ACC112 (cell line): Measurements from ENCODE around the gene RMDN2.
A peak's percentile ranks its signal among the peaks of the same experiment; 100 is the strongest.

ENCODE experiments used
- H2AFZ ChIP-seq: fragments of 200-600 bp; sonication (generic); one replicate; pipeline ENCODE4 v1.6.0; 2017; ENCODE audit warnings: antibody characterized with exemption, low read length; ENCODE audit not compliant: unreplicated experiment
- H3K27ac ChIP-seq: fragments of 200-600 bp; sonication (generic); 2 replicates; pipeline ENCODE4 v1.5.1; 2014; ENCODE audit warnings: low read depth, mild to moderate bottlenecking, antibody characterized with exemption, low read length, moderate library complexity
- H3K27me3 ChIP-seq: fragments of 200-600 bp; sonication (generic); 2 replicates; pipeline ENCODE4 v1.6.1; 2014; ENCODE audit warnings: mild to moderate bottlenecking, antibody characterized with exemption, low read length, moderate library complexity, mixed read lengths; ENCODE audit not compliant: insufficient read depth
- H3K36me3 ChIP-seq: fragments of 200-600 bp; sonication (generic); 2 replicates; pipeline ENCODE4 v1.6.1; 2016; ENCODE audit warnings: mild to moderate bottlenecking, antibody characterized with exemption, low read length, moderate library complexity, mixed read lengths; ENCODE audit not compliant: insufficient read depth
- H3K4me1 ChIP-seq: fragments of 200-600 bp; sonication (generic); one replicate; pipeline ENCODE4 v1.6.1; 2016; ENCODE audit warnings: low read length, mixed read lengths; ENCODE audit not compliant: insufficient read depth, unreplicated experiment, control insufficient read depth
- H3K4me3 ChIP-seq: fragments of 200-600 bp; sonication (generic); 2 replicates; pipeline ENCODE4 v1.5.1; 2014; ENCODE audit warnings: mild to moderate bottlenecking, low read depth, low read length
- H3K79me2 ChIP-seq: fragments of 200-600 bp; sonication (generic); one replicate; pipeline ENCODE4 v1.6.0; 2016; ENCODE audit warnings: low read length; ENCODE audit not compliant: control insufficient read depth, unreplicated experiment, insufficient read depth

RMDN2 gene

DNA sequence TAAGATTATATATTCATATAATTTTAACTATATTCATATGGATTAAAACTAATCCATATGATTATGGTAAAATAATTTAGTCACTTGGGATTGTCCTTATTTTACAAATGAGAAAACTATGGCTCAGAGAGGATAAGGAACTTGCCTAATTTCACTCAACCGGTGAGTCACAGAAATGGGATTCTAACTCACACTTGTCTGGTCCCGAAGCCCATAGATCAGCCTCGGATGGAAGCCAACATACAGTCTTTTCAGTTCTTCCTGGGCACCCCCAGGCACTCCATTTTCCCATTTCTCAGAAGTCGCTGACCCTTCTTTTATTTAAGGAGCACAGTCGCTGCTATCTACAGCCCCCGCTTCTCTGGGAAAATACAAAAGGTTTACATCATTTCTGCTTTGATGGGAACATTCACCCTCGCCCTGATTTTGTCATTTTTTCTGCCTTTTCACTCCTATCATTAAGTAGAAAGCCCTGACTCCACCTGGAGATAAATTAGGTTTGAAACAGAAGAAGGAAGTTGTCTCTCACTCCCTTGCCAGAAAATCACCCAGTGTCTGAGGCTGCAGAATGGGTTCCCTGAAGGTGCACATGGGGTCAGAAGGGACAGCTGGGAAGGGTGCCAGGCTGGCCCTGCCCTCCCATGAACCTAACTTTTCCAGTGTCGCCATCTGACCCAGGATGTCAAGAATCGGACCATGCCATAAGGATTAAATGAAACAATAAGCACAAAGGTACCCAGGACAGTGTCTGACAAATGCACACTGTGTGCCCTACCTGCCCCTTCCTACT is 114.2 kb downstream of the RMDN2 start:
- no peak overlapping the region for H2AFZ ChIP-seq
- H3K4me1 ChIP-seq = peaks cover 26% of the 10 kb centered on the region

DNA sequence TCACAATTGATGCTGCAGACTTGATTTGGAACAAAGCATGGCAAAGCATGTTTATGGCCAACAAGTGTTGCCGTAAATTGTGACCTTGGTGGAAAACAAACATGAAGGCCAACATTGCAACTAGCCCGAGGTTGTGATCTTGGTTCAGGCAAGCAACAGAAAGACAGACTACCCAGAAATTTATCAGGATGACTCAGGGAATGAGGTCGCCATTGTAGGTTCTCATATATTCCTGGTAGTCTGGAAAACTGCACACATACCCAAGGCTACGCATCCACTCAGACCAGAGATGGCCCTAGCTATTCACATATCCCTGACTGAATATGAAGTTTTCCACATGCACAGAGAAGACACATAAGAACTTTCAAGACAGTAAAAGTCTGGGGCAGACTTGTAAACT is 120.7 kb downstream of the RMDN2 start:
- H2AFZ ChIP-seq = no peak overlapping the region
- no peaks in the 10 kb centered on the region for H3K27me3 ChIP-seq
- no peaks in the 10 kb centered on the region for H3K79me2 ChIP-seq
- H3K36me3 ChIP-seq = no peaks in the 10 kb centered on the region
- H3K27ac ChIP-seq = no peak overlapping the region
- H3K4me1 ChIP-seq = no peaks in the 10 kb centered on the region
- no peak overlapping the region for H3K4me3 ChIP-seq

More for the DNA sequence above, 114.2 kb downstream of the RMDN2 start:
- Histone ChIP-seq H3K79me2 (no peaks in the 10 kb centered on the region), H3K27me3 (no peaks in the 10 kb centered on the region), H3K4me3 (no peak overlapping the region), H3K27ac (peak overlapping the region; percentile 50; the same call in 1 of the 2 replicates), H3K36me3 (no peaks in the 10 kb centered on the region)

DNA sequence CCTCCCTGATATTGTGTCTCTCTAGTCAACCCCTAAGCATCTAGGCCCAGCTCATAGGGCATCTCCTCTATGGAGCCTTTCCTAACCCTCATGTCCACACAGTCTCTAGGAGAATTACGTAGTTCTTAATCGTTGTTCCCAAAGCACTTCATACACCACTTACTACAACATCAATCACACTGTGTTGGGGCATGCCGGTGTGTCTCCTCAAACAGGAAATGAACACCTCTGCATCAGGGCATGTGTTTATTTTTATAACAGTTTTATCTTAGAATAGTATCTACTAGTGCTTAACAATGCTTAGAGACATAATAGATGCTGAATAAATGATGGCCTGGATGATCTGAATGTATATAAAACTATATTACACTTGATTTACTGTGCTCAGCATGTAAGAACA is 131.1 kb downstream of the RMDN2 start:
- Histone ChIP-seq H3K79me2 (no peaks in the 10 kb centered on the region), H2AFZ (no peak overlapping the region), H3K36me3 (no peaks in the 10 kb centered on the region), H3K4me1 (peaks cover 8% of the 10 kb centered on the region), H3K4me3 (no peak overlapping the region), H3K27ac (no peak overlapping the region), H3K27me3 (0 out of 2 replicates have a peak, but pooled peaks cover 9% of the 10 kb centered on the region)

DNA sequence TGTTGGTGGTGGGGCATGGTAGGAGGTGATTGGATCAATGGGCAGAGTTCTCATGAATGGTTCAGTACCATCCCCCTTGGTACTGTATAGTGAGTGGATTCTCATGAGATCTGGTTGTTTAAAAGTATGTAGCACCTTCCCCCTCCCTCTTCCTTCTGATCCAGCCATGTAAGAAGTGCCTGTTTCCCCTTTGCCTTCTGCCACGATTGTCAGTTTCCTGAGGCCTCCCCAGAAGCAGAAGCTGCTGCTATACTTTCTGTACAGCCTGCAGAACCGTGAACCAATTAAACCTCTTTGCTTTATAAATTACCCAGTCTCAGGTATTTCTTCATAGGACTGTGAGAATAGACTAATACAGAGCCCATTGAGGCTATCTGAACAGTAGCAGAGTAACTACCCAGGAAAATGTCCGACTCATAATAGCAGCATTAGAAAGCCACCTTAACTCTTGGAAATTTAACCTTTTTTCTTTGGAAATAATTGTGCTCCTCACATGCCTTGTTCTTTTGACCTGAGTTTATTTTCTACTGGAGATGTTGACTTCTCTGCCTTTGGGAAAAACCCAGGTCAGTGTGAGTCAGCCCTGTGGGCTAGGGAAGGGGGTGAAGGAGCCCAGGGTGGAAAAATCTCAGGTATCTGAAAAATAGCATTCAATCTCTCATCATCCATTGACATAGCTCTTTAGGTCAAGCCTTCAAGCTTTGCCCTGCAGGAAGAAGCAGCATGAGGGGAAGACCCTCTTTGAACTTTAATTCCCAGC is 132.7 kb downstream of the RMDN2 start:
- no peaks in the 10 kb centered on the region for H3K36me3 ChIP-seq
- no peak overlapping the region for H3K27ac ChIP-seq
- no peak overlapping the region for H3K4me3 ChIP-seq
- no peak overlapping the region for H2AFZ ChIP-seq
- H3K4me1 ChIP-seq = peaks cover 8% of the 10 kb centered on the region
- 0 out of 2 replicates have a peak, but pooled peaks cover under 1% of the 10 kb centered on the region for H3K27me3 ChIP-seq
- no peaks in the 10 kb centered on the region for H3K79me2 ChIP-seq

DNA sequence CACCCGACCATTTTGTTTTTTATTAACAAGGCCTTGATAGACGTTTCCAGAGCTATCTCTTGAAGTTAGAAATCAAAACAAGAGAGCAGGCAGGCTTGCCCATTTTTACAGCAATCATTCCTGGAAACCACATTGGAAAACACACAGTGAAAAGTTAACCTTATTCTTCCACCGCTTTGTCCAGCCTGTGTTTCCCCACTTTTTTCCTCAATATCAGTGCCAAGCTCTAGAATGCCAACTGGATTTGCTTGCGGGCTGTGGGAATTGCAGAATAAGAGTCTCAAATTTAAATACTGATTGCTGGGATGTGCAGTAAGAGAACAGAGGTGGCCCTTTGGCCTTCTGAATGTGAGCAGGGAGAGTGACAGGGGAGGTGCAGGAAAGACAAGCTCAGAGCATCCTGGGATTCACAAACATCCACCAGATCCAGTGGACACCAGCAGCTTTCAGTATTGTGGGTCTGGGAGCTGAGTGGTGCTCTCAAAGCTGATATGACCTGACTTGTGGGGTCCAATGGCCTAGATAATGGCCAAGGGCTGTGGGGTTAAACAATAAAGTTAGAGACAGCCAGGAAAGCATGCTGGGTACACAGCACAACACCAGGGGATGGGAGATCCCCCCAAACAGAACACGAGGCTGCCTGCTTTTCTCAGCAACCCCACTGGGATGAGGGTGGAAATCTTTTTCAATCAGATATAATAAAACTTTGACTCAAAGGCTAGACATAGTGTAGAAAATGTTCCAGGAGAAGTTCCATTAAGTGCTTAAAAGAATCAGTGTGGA is 135.3 kb downstream of the RMDN2 start:
- Histone ChIP-seq H3K4me3 (no peak overlapping the region), H3K79me2 (no peaks in the 10 kb centered on the region), H3K36me3 (peaks cover 4% of the 10 kb centered on the region; the same call in 1 of the 2 replicates), H3K27ac (no peak overlapping the region), H3K4me1 (peaks cover 10% of the 10 kb centered on the region), H2AFZ (no peak overlapping the region), H3K27me3 (no peaks in the 10 kb centered on the region)

DNA sequence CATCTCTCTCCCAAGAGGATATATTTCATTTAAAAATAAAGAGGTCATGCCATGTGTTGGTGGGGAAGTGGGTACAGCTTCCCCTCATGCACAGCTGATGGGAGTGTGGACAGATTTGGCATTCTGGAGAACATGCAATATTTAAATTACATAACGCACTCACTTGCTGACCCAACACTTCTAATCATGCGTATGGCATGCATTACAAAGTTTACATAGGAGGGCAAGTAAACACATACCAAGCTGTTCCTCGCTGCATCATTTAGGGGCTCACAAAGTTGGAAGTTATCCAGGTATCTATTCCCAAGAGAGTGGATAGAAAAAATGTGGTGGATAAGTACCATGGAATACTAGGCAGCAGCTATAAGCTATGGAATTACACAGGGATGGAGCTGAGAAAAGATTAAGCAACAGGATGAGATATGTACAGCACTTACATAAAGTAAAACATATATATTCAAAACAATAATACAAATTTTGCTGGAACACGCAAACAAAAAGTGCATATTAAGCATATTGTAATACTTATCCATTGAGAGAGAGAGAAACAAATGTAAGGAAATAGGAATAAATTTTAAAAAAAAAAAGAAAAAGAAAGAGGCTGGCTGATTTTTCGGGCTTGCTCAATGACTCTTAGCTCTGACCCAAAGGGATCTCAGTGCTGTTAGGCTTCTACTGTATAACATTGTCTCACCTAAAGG is 139.9 kb downstream of the RMDN2 start:
- Histone ChIP-seq H3K79me2 (no peaks in the 10 kb centered on the region), H3K4me3 (no peak overlapping the region), H3K4me1 (peaks cover 12% of the 10 kb centered on the region), H2AFZ (no peak overlapping the region), H3K27me3 (no peaks in the 10 kb centered on the region), H3K27ac (no peak overlapping the region), H3K36me3 (peaks cover 7% of the 10 kb centered on the region; the same call in 1 of the 2 replicates)

DNA sequence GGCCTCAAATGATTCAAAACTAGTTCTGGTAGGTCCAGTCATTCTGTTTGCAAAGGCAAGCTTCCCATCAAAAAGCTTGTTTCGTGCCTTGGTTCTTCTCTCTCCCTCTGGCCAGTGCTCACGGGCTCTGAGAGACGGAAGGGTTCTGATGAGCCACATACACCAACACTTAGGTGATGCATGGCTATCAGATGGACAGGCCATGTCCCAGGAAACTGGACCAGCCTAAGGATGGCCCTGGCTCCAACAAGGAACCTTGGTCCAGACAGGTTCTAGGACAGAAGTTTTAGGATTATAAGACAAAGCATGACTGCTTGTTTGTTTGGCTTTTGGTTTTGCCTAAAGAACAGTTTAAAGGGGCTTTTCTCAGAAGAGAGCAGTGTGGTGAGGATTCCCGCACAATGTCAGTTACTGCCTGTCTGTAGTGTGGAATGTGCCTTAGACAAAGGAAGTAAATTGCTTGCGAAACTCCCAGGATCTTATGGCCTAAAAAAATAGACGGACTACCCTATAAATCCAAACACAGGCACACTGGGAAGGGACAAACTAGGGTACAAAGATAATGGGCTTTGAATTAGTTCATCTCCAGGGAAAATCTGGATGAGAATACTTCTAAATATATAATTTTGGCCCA is 140.5 kb downstream of the RMDN2 start:
- Histone ChIP-seq H3K4me3 (no peak overlapping the region), H2AFZ (no peak overlapping the region), H3K27me3 (no peaks in the 10 kb centered on the region), H3K4me1 (peaks cover 12% of the 10 kb centered on the region), H3K36me3 (peaks cover 9% of the 10 kb centered on the region; the same call in 1 of the 2 replicates), H3K27ac (no peak overlapping the region), H3K79me2 (no peaks in the 10 kb centered on the region)

DNA sequence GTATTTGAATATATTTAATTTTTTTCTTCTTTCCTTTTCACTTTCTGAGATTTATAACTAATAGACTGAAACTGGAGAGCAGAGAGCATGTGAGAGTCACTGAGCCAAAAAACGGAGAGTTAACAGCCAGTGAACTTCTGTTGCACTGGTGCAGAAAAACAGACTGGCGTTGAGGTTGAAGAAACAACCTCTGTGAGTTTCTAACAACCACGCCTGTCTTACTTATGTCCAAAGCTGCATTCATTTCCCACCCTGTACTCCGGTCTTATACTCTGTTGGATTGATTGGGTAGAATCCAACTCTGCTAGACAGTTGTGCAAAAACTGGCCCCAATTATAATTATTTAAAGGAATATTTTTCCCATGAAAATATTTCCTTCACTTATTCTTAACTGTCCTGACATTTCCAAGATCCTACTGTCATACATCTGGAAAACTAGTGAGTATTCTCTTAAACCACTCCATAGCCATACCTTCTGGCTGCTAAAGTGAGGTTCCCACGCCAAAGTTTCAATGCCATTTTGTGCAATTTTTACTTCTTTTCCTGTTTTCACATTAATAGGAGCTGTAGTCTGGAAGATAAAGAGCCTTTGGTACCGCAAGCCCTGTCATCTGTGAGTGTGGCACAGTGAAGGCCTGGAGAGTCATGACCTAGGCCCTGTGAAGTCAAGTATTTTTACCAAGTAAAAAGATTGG is 141.5 kb downstream of the RMDN2 start:
- Histone ChIP-seq H3K79me2 (no peaks in the 10 kb centered on the region), H3K4me3 (no peak overlapping the region), H3K27me3 (no peaks in the 10 kb centered on the region), H3K4me1 (peaks cover 12% of the 10 kb centered on the region), H2AFZ (no peak overlapping the region), H3K27ac (no peak overlapping the region), H3K36me3 (peaks cover 11% of the 10 kb centered on the region; the same call in 1 of the 2 replicates)
